Measurements from ENCODE around the gene HSF5. TPM values are rescaled to one million over a fixed set of nuclear protein-coding genes. Genes with fewer than 3 reads are reported as not detected.

HSF5 gene
- total RNA-seq, 2 experiments from 2014 or later: 2.6 to 3.1 TPM

DNA sequence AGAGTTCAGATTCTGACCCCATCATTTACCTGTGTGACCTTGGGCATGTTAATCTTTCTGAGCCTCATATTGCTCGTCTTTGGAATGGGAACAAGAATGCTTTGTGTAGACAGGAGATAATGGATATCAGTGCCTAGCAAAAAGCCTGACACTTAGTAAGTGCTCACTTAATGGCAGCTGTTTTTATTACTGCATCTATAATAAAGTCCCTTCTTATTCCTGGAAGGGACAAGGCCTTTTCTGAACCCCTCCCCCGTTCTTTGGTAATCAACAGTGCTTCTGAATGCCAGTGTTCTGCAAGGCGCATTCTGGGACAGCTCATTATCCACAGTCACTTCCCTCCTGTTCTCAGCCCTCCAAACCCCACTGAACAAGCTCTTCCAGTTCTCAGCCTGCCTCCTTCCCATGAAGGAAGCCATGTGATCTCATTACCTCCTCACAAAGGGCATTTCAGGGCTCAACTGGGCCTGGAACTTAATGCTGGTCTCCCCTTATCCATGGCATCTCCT lies 111.1 kb downstream of the HSF5 start:
- DNase-seq (no peak), ATAC-seq (no peak)
- peaks cover 26% of the 10 kb centered on the region for H3K4me1 Mint-ChIP-seq
- H3K9me3 Mint-ChIP-seq (ENCODE audit: low read depth): no peaks in the 10 kb centered on the region
- CTCF ChIA-PET: interaction anchor here (0.8 to 2.0 kb wide), 2 partner anchors 23 to 40 kb away, joined by 3 to 6 read pairs; partner anchors contain the start of gene RNF43
- no peaks in the 10 kb centered on the region for H3K36me3 Mint-ChIP-seq (ENCODE audit: low read depth)
- H3K27me3 Mint-ChIP-seq: no peaks in the 10 kb centered on the region
- no peak overlapping the region for H3K4me3 Mint-ChIP-seq
- POLR2A ChIA-PET: no interaction called here
- intact Hi-C loops (cut with DNase I, micrococcal nuclease): no loop called here
- no peak overlapping the region for H3K27ac Mint-ChIP-seq

GRCh38 chr17:58376472-58377000 lies 111.7 kb downstream of the HSF5 start:
- ATAC-seq: no peak
- no peak for DNase-seq
- H3K9me3 Mint-ChIP-seq (ENCODE audit: low read depth): no peaks in the 10 kb centered on the region
- no peaks in the 10 kb centered on the region for H3K27me3 Mint-ChIP-seq
- no peak overlapping the region for H3K4me3 Mint-ChIP-seq
- peaks cover 21% of the 10 kb centered on the region for H3K4me1 Mint-ChIP-seq
- intact Hi-C loops (cut with DNase I, micrococcal nuclease): no loop called here
- no peaks in the 10 kb centered on the region for H3K36me3 Mint-ChIP-seq (ENCODE audit: low read depth)
- ChIA-PET CTCF (interaction anchor here (0.6 to 0.8 kb wide), 3 partner anchors 35 to 519 kb away, joined by 3 to 4 read pairs (median 3); partner anchors contain the start of gene RNF43), POLR2A (no interaction called here)
- no peak overlapping the region for H3K27ac Mint-ChIP-seq

DNA sequence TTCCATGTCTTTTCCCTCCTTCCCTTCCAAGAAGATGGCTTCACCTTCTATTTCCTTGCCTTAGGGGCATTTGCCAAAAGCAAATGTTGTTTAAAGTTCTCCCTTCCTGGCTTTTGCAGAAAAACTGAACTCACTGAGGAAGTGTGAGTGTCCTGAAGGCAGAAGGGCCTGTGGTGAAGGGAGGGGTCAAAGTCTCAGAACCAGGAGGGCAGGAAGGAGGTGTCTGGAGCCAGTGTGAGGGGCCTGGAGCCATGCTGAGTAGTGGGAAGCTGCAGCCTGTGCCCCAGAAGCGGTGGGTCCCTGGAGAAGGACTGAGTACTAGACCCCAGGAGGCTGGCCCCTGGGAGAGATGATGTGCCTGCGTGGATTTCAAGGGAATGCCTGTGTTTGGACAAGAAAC lies 112.4 kb downstream of the HSF5 start:
- intact Hi-C loops (cut with DNase I, micrococcal nuclease): no loop called here
- ATAC-seq: no peak
- DNase-seq: no peak
- Mint-ChIP-seq H3K27me3 (no peaks in the 10 kb centered on the region), H3K36me3 (ENCODE audit: low read depth) (no peaks in the 10 kb centered on the region), H3K9me3 (ENCODE audit: low read depth) (no peaks in the 10 kb centered on the region), H3K4me1 (peaks cover 19% of the 10 kb centered on the region), H3K27ac (no peak overlapping the region), H3K4me3 (no peak overlapping the region)
- POLR2A ChIA-PET: no interaction called here
- CTCF ChIA-PET: interaction anchor here (0.8 kb wide), 1 partner anchor 36 kb away, joined by 4 read pairs; no protein-coding TSS in a partner anchor

DNA sequence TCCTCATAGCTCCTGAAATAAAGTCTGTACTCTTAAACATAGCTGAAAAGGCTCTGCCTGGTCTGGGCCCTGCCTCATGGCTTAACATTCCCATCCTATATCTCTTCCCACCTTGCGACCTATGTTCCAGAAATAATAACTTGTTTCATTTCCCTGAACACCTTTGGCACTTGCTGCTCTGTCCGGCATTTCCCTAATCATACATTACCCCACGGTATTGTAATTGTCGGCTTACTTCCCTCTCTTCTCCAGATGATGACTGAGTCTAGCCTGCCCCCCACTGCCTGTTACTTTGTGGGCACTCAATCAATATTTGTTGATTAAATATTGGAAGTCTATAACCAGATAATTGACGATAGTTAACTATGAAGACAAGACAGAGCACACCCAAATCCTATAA lies 113.0 kb downstream of the HSF5 start:
- POLR2A ChIA-PET: no interaction called here
- H3K4me3 Mint-ChIP-seq: no peak overlapping the region
- intact Hi-C loops (cut with DNase I, micrococcal nuclease): no loop called here
- no peaks in the 10 kb centered on the region for H3K9me3 Mint-ChIP-seq (ENCODE audit: low read depth)
- DNase-seq: no peak
- H3K27me3 Mint-ChIP-seq: no peaks in the 10 kb centered on the region
- no peaks in the 10 kb centered on the region for H3K36me3 Mint-ChIP-seq (ENCODE audit: low read depth)
- no peak for ATAC-seq
- H3K4me1 Mint-ChIP-seq: peaks cover 19% of the 10 kb centered on the region
- CTCF ChIA-PET: interaction anchor here (0.6 kb wide), 1 partner anchor 597 kb away, joined by 4 read pairs; no protein-coding TSS in a partner anchor
- H3K27ac Mint-ChIP-seq: no peak overlapping the region

DNA sequence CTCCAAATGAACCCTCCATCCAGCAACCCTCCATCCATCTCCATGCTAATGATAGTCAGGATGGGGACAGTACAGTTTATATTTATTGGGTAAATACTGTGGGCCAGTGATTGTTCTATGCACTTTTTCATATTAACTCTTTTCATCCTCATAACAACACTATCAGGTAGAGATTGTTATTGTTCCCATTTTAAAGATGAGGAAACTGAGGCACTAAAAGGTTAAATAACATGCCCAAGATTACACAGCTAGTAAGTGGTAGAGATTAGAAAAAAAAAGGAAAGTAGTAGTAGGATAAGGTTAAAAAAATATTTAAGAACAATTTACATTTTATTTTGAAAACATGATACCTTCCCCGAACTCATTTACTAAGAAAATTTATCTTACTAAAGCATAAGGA lies 114.3 kb downstream of the HSF5 start:
- POLR2A ChIA-PET: no interaction called here
- CTCF ChIA-PET: interaction anchor here (0.7 to 1.0 kb wide), 4 partner anchors 13 to 44 kb away, joined by 3 read pairs; no protein-coding TSS in a partner anchor

GRCh38 chr17:58373003-58373402 lies 115.2 kb downstream of the HSF5 start:
- Mint-ChIP-seq H3K4me1 (peaks cover 5% of the 10 kb centered on the region), H3K4me3 (no peak overlapping the region), H3K9me3 (ENCODE audit: low read depth) (no peaks in the 10 kb centered on the region), H3K27ac (no peak overlapping the region), H3K36me3 (ENCODE audit: low read depth) (no peaks in the 10 kb centered on the region), H3K27me3 (no peaks in the 10 kb centered on the region)
- intact Hi-C loops (cut with DNase I, micrococcal nuclease): loop anchor here in 1 of 2 experiments (2.0 kb wide), 1 partner anchor 30 kb away; no protein-coding TSS in a partner anchor
- no peak for DNase-seq
- ChIA-PET POLR2A (no interaction called here), CTCF (interaction anchor here (0.9 to 1.9 kb wide), 5 partner anchors 20 to 75 kb away, joined by 3 to 5 read pairs (median 3); partner anchors contain the start of gene RNF43)
- no peak for ATAC-seq

More for the DNA sequence above, 114.3 kb downstream of the HSF5 start:
- Mint-ChIP-seq H3K27ac (no peak overlapping the region), H3K36me3 (ENCODE audit: low read depth) (no peaks in the 10 kb centered on the region), H3K4me1 (peaks cover 11% of the 10 kb centered on the region), H3K4me3 (no peak overlapping the region), H3K27me3 (no peaks in the 10 kb centered on the region), H3K9me3 (ENCODE audit: low read depth) (no peaks in the 10 kb centered on the region)
- intact Hi-C loops (cut with DNase I, micrococcal nuclease): loop anchor here in 1 of 2 experiments (2.0 kb wide), 1 partner anchor 29 kb away; no protein-coding TSS in a partner anchor
- DNase-seq (no peak), ATAC-seq (no peak)

DNA sequence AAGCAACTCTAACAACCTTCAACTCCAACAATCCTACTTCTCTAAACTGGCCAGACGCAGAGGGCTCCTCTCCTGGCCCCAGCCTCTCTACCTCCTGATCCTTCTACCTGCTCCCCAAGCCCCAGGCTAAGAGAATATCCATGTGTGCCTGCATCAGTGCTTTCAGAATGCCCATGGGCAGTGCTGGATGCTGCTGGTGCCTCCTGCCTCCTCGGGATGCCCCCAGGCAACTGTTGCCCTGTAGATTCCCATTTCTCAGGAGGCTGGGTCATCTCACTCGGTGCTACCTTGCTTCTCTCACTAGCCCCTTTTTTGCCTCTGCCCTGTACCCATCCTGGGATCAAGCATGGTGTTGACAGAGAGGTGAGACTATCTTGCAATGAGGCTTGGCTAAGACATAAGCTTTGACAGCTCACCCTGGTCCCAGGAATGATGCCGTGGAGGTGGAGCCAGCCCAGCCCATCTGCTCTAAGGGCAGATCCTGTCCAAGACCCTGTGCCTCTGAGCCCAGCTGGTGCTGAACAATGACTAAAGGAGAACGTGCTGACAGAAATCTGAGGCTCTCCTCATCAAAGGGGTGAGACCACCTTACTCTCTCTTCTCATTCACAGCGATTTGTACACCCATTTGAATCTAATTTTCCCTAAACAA lies 116.8 kb downstream of the HSF5 start:
- CTCF ChIA-PET: interaction anchor here (1.8 to 1.9 kb wide), 2 partner anchors 46 to 54 kb away, joined by 5 read pairs; partner anchors contain the start of gene RNF43
- no peak overlapping the region for H3K4me3 Mint-ChIP-seq
- no peaks in the 10 kb centered on the region for H3K9me3 Mint-ChIP-seq (ENCODE audit: low read depth)
- DNase-seq (no peak), ATAC-seq (no peak)
- no peaks in the 10 kb centered on the region for H3K27me3 Mint-ChIP-seq
- no peak overlapping the region for H3K27ac Mint-ChIP-seq
- POLR2A ChIA-PET: interaction anchor here (0.9 kb wide), 1 partner anchor 135 kb away, joined by 3 read pairs; no protein-coding TSS in a partner anchor
- H3K4me1 Mint-ChIP-seq: no peaks in the 10 kb centered on the region
- no peaks in the 10 kb centered on the region for H3K36me3 Mint-ChIP-seq (ENCODE audit: low read depth)
- intact Hi-C loops (cut with DNase I, micrococcal nuclease): no loop called here

DNA sequence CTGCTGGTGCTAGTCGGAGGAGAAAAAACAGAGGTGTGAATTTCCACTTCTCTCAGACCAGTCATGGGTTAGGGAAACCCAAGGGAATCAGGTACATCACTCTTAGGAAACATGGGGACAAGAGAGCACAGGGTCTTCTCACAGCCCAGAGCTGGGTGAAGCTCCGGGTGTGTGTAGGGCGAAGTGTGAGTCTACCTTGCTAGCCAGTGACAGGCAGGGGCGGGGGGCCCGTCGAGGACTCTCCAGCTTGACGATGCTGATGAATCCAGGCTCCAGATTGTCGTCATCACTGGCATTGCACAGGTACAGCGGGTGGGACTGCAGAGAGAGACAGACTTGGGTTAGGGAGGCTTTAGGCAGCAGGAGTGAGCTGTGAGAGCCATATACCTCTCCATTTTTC lies 117.5 kb downstream of the HSF5 start:
- ChIA-PET POLR2A (no interaction called here), CTCF (interaction anchor here (1.0 to 1.8 kb wide), 2 partner anchors 16 to 53 kb away, joined by 3 to 5 read pairs; no protein-coding TSS in a partner anchor)
- Mint-ChIP-seq H3K27ac (no peak overlapping the region), H3K9me3 (ENCODE audit: low read depth) (no peaks in the 10 kb centered on the region), H3K4me1 (peaks cover 3% of the 10 kb centered on the region), H3K4me3 (no peak overlapping the region), H3K27me3 (no peaks in the 10 kb centered on the region), H3K36me3 (ENCODE audit: low read depth) (no peaks in the 10 kb centered on the region)
- intact Hi-C loops (cut with DNase I, micrococcal nuclease): no loop called here
- DNase-seq: no peak
- ATAC-seq: no peak

GRCh38 chr17:58370309-58370708 lies 117.9 kb downstream of the HSF5 start:
- Mint-ChIP-seq H3K9me3 (ENCODE audit: low read depth) (no peaks in the 10 kb centered on the region), H3K27ac (no peak overlapping the region), H3K36me3 (ENCODE audit: low read depth) (no peaks in the 10 kb centered on the region)

More at GRCh38 chr17:58370309-58370708, 117.9 kb downstream of the HSF5 start:
- H3K4me3 Mint-ChIP-seq: no peak overlapping the region
- ATAC-seq (no peak), DNase-seq (no peak)
- POLR2A ChIA-PET: no interaction called here
- CTCF ChIA-PET: interaction anchor here (0.6 to 1.8 kb wide), 4 partner anchors 8 to 69 kb away, joined by 3 to 5 read pairs (median 3); no protein-coding TSS in a partner anchor
- intact Hi-C loops (cut with DNase I, micrococcal nuclease): no loop called here
- peaks cover 3% of the 10 kb centered on the region for H3K4me1 Mint-ChIP-seq
- no peaks in the 10 kb centered on the region for H3K27me3 Mint-ChIP-seq

Data from activated CD4-positive, alpha-beta T cell treated with anti-CD3 and anti-CD28 coated beads for 36 hours (primary cell).